Loucy (cell line): ENCODE data around the gene ARHGAP4.

Source experiments
- H2AFZ ChIP-seq: fragments of 200-600 bp; sonication (generic); 2 replicates; pipeline ENCODE4 v1.6.0; 2016; ENCODE audit warnings: antibody characterized with exemption, mild to moderate bottlenecking, low read length, moderate library complexity
- H3F3A ChIP-seq: fragments of 200-600 bp; 2 replicates; pipeline ENCODE4 v1.6.0; 2016; ENCODE audit warnings: antibody characterized with exemption, low read depth, mild to moderate bottlenecking
- H3K27me3 ChIP-seq: fragments of 200-600 bp; sonication (generic); 2 replicates; pipeline ENCODE4 v1.6.1; 2014; ENCODE audit warnings: low read length, mild to moderate bottlenecking; ENCODE audit not compliant: insufficient read depth, poor library complexity, severe bottlenecking
- H3K36me3 ChIP-seq: fragments of 200-600 bp; sonication (generic); 2 replicates; pipeline ENCODE4 v1.6.1; 2016; ENCODE audit warnings: low read length; ENCODE audit not compliant: insufficient read depth
- H3K4me1 ChIP-seq: fragments of 200-600 bp; sonication (generic); 2 replicates; pipeline ENCODE4 v1.5.1; 2014; ENCODE audit warnings: low read length, mild to moderate bottlenecking; ENCODE audit not compliant: insufficient read depth, poor library complexity, severe bottlenecking
- H3K4me2 ChIP-seq: fragments of 200-600 bp; sonication (generic); 2 replicates; pipeline ENCODE4 v1.6.0; 2014; ENCODE audit warnings: antibody characterized with exemption, low read length, low read depth, mild to moderate bottlenecking; ENCODE audit not compliant: poor library complexity, severe bottlenecking
- H3K4me3 ChIP-seq: fragments of 200-600 bp; sonication (generic); 2 replicates; pipeline ENCODE4 v1.5.1; 2014; ENCODE audit warnings: low read length, mild to moderate bottlenecking, mixed read lengths; ENCODE audit not compliant: poor library complexity, severe bottlenecking
- H3K79me2 ChIP-seq: fragments of 200-600 bp; sonication (generic); 2 replicates; pipeline ENCODE4 v1.6.1; 2014; ENCODE audit warnings: low read length; ENCODE audit not compliant: insufficient read depth
- H3K9ac ChIP-seq: fragments of 200-600 bp; sonication (generic); 2 replicates; pipeline ENCODE4 v1.6.0; 2014; ENCODE audit warnings: mild to moderate bottlenecking, low read depth, low read length, moderate library complexity; ENCODE audit not compliant: poor library complexity, severe bottlenecking
- H3K9me2 ChIP-seq: fragments of 200-600 bp; sonication (generic); replicated peaks from 2 replicates; pipeline ENCODE4 v1.6.1; 2016; ENCODE audit warnings: low read depth, low read length, mixed read lengths
- H3K9me3 ChIP-seq: fragments of 200-600 bp; sonication (generic); 2 replicates; pipeline ENCODE4 v1.6.1; 2014; ENCODE audit warnings: mild to moderate bottlenecking, antibody characterized with exemption, low read length, low read depth; ENCODE audit not compliant: insufficient read depth
- H4K20me1 ChIP-seq: fragments of 200-600 bp; sonication (generic); 2 replicates; pipeline ENCODE4 v1.6.0; 2014; ENCODE audit warnings: antibody characterized with exemption, low read length, mild to moderate bottlenecking; ENCODE audit not compliant: insufficient read depth, poor library complexity, severe bottlenecking
- CTCF ChIP-seq: fragments of 200-600 bp; sonication (generic); conservative IDR thresholded peaks from 2 replicates; pipeline ENCODE4 v1.5.1; 2014; ENCODE audit warnings: mild to moderate bottlenecking, antibody characterized with exemption, low read length
- EZH2phosphoT487 ChIP-seq: fragments of 200-600 bp; IDR thresholded peaks from 2 replicates; pipeline ENCODE4 v1.6.1; 2018; ENCODE audit warnings: antibody characterized with exemption, mild to moderate bottlenecking, moderate library complexity, borderline replicate concordance

The ARHGAP4 gene

GRCh38 chrX:153924149-153924861 is 1.8 kb downstream of the ARHGAP4 start:
- peaks cover 61% of the 10 kb centered on the region for H3K79me2 ChIP-seq
- TF ChIP-seq CTCF, result peak; percentile 42; the same call in 1 of the 2 replicates
- TF ChIP-seq EZH2phosphoT487, result no peak
- no peaks in the 10 kb centered on the region for H3K36me3 ChIP-seq
- H3K9me2 ChIP-seq, result no peaks in the 10 kb centered on the region
- H2AFZ ChIP-seq, result no peak overlapping the region
- H3K27me3 ChIP-seq, result no peaks in the 10 kb centered on the region
- peaks cover 7% of the 10 kb centered on the region; the same call in 1 of the 2 replicates for H3F3A ChIP-seq
- peak overlapping the region; percentile 84 for H3K4me2 ChIP-seq
- no peaks in the 10 kb centered on the region for H3K9me3 ChIP-seq
- H3K4me1 ChIP-seq, result peaks cover 8% of the 10 kb centered on the region
- peaks cover 14% of the 10 kb centered on the region for H4K20me1 ChIP-seq
- H3K9ac ChIP-seq, result peak overlapping the region; percentile 100
- H3K4me3 ChIP-seq, result peak overlapping the region; percentile 98

- peaks cover 7% of the 10 kb centered on the region; the same call in 1 of the 2 replicates for H3F3A ChIP-seq
- peak overlapping the region; percentile 98 for H3K4me3 ChIP-seq
- H3K4me1 ChIP-seq, result peaks cover 3% of the 10 kb centered on the region
- TF ChIP-seq CTCF (peak; percentile 26), EZH2phosphoT487 (no peak)
- no peaks in the 10 kb centered on the region for H3K27me3 ChIP-seq
- peaks cover 57% of the 10 kb centered on the region for H3K79me2 ChIP-seq
- H3K9me3 ChIP-seq, result no peaks in the 10 kb centered on the region
- peaks cover 14% of the 10 kb centered on the region for H4K20me1 ChIP-seq
- H2AFZ ChIP-seq, result no peak overlapping the region
- peaks cover 7% of the 10 kb centered on the region; the same call in 1 of the 2 replicates for H3K36me3 ChIP-seq
- H3K9ac ChIP-seq, result peak overlapping the region; percentile 100
- no peaks in the 10 kb centered on the region for H3K9me2 ChIP-seq
- H3K4me2 ChIP-seq, result peak overlapping the region; percentile 84
Observed at GRCh38 chrX:153922932-153923857, 2.9 kb downstream of the ARHGAP4 start.

- peaks cover 7% of the 10 kb centered on the region; the same call in 1 of the 2 replicates for H3K36me3 ChIP-seq
- H3K4me1 ChIP-seq, result peaks cover 3% of the 10 kb centered on the region
- peak overlapping the region; percentile 100 for H3K9ac ChIP-seq
- no peak overlapping the region for H2AFZ ChIP-seq
- no peak for TF ChIP-seq CTCF
- TF ChIP-seq EZH2phosphoT487, result no peak
- H3K4me3 ChIP-seq, result peak overlapping the region; percentile 98
- 0 out of 2 replicates have a peak, but pooled peaks cover 3% of the 10 kb centered on the region for H3F3A ChIP-seq
- H3K4me2 ChIP-seq, result peak overlapping the region; percentile 84
- H3K27me3 ChIP-seq, result no peaks in the 10 kb centered on the region
- no peaks in the 10 kb centered on the region for H3K9me3 ChIP-seq
- H3K79me2 ChIP-seq, result peaks cover 57% of the 10 kb centered on the region
- no peaks in the 10 kb centered on the region for H3K9me2 ChIP-seq
- peaks cover 14% of the 10 kb centered on the region for H4K20me1 ChIP-seq
Observed at GRCh38 chrX:153921511-153922446, 4.3 kb downstream of the ARHGAP4 start.
